K562 (cell line): ENCODE measurements around the gene CDC37. TPM values are rescaled to one million over a fixed set of nuclear protein-coding genes. Genes with fewer than 3 reads are reported as not detected.

ENCODE experiments used
- FUS ChIP-seq: fragments of 200-400 bp; formaldehyde crosslinking; optimal IDR thresholded peaks from 2 replicates; pipeline ENCODE3; 2017; ENCODE audit warnings: low read depth, low read length
- KDM4B ChIP-seq, 2 experiments: fragments of 450-650 bp in 1 of 2; sonication (generic) in 1 of 2; IDR thresholded peaks; 2 replicates each; pipeline ENCODE4 v1.6.1; 2016 to 2017; ENCODE audit warnings: borderline replicate concordance in 2 of 2, antibody characterized with exemption in 1 of 2, low read depth in 1 of 2, mild to moderate bottlenecking in 1 of 2
- NR4A1 ChIP-seq, 2 experiments: fragments of 250-450 bp in 1 of 2; fragments of 450-650 bp in 1 of 2; sonication (Bioruptor Pico) in 1 of 2; IDR thresholded peaks; 2 replicates each; pipeline versions ENCODE4 v1.4.0 to v1.6.1; 2016 to 2020; ENCODE audit warnings: mild to moderate bottlenecking in 2 of 2, missing compliant biosample characterization in 1 of 2, missing genetic modification characterization in 1 of 2, moderate library complexity in 1 of 2
- PRMT5 ChIP-seq: sonication (generic); formaldehyde crosslinking; IDR thresholded peaks from 2 replicates; pipeline ENCODE4 v1.5.0; 2020; ENCODE audit warnings: missing genetic modification reagents
- ZBTB40 ChIP-seq, 2 experiments: fragments of 450-650 bp in 1 of 2; sonication (generic) in 1 of 2; formaldehyde crosslinking in 1 of 2; IDR thresholded peaks; 2 replicates each; pipeline versions ENCODE4 v1.7.1 to v1.9.0; 2016 to 2022; ENCODE audit warnings: inconsistent platforms in 1 of 2, mild to moderate bottlenecking in 1 of 2, missing genetic modification reagents in 1 of 2
- ZNF444 ChIP-seq: fragments of 250-450 bp; sonication (Bioruptor Pico); IDR thresholded peaks from 2 replicates; pipeline ENCODE4 v1.4.0; 2020; ENCODE audit warnings: mild to moderate bottlenecking, moderate library complexity
- ZNF695 ChIP-seq: fragments of 450-650 bp; formaldehyde crosslinking; IDR thresholded peaks from 2 replicates; pipeline ENCODE4 v1.4.0; 2020; ENCODE audit warnings: mild to moderate bottlenecking, moderate library complexity
- polyA plus RNA-seq, 8 experiments: library from polyadenylated mRNA; depleted of rRNA in 4 of 8; stranded (reverse) in 5 of 8; unstranded in 3 of 8; fragments of >200 nt; fragmentation: Nextera tagmentation in 2 of 8; fragmentation: Illumina TruSeq in 1 of 8; extraction: Ambion mirVana in 2 of 8; extraction: Trizol in 1 of 8; gene quantifications; 2 replicates each; pipeline versions ENCODE4 v1.2.1 to v1.2.3, GENCODE V29; 2011 to 2014; ENCODE audit warnings: inconsistent platforms in 1 of 8, missing spikeins in 1 of 8
- total RNA-seq, 7 experiments: library from RNA; depleted of rRNA in 6 of 7; stranded (reverse); fragments of >200 nt in 6 of 7; fragmentation: Illumina TruSeq in 2 of 7; extraction: Trizol in 2 of 7; gene quantifications; 2 replicates each; pipeline versions ENCODE4 v1.2.1 to v1.2.3, GENCODE V29; 2011 to 2021; ENCODE audit warnings: low replicate concordance in 1 of 7
- TF ChIP-seq, protein P1 (sequence below): sonication (generic); formaldehyde crosslinking; IDR thresholded peaks from 2 replicates; pipeline ENCODE4 v1.8.0; 2022; ENCODE audit warnings: mild to moderate bottlenecking, low read depth, missing genetic modification reagents
- TF ChIP-seq, protein P2 (sequence below): fragments of 250-450 bp; sonication (Bioruptor Pico); IDR thresholded peaks from 2 replicates; pipeline ENCODE4 v1.8.0; 2021; ENCODE audit warnings: borderline replicate concordance, mild to moderate bottlenecking, moderate library complexity; ENCODE audit not compliant: poor library complexity, severe bottlenecking
- TF ChIP-seq, protein P3 (sequence below), 2 experiments: fragments of 150-350 bp in 1 of 2; IDR thresholded peaks; 2 replicates each; pipeline ENCODE4 v1.6.1; 2012 to 2016; ENCODE audit warnings: low read depth in 2 of 2, low read length in 2 of 2, mild to moderate bottlenecking in 1 of 2, moderate library complexity in 1 of 2

Gene CDC37
- total and polyA plus RNA-seq, 9 of the 15 experiments (the other 6 are each of a cell fraction or from before 2014, with no cell fraction given), result 6.6 to 538 (median 227) TPM

DNA sequence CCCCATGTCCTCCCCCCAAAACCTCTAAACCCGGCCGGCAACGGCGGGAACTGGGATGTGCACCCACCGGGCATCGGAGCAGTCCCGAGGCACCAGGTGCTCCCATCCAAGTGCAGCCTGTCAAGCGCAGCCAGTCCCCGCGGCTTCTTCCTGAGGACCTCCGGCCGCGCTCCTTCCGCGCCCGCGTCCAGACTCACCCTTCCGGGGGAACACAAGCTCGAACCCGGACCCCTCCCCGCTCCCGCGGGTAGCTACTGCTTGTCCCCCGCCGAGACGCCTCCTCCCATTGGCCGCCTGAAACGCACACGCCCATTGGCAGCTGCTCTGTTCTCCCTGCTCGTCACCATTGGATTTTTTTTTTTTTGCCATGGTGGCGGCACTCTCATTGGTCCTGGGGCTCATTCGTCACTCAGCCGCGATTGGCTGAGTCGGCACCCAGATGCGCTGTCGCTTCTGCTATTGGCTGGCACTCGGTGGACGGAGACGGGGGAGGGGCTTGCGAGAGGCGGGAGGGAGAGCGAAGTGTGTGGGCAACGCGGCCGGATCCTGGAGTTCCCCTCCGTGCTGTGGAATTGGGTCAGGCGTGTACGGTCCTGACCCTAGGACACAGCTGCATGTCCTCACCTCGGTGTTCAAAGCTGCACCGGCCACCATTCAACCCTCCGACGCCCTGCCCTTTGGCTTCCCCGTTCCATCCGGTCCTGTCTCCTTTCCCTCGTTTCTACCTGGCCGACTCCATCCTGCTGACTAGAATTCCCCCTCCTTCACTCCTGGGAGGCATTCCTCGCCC is 22.8 kb downstream of the CDC37 start, which contains the start of gene TYK2 (continued):
- TF ChIP-seq, protein P1, sequence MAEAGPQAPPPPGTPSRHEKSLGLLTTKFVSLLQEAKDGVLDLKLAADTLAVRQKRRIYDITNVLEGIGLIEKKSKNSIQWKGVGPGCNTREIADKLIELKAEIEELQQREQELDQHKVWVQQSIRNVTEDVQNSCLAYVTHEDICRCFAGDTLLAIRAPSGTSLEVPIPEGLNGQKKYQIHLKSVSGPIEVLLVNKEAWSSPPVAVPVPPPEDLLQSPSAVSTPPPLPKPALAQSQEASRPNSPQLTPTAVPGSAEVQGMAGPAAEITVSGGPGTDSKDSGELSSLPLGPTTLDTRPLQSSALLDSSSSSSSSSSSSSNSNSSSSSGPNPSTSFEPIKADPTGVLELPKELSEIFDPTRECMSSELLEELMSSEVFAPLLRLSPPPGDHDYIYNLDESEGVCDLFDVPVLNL (CRISPR knock-in tag), result no peak
- no peak for TF ChIP-seq KDM4B (IDR thresholded peaks at IDR 0.05; ENCODE audit: borderline replicate concordance in 2 of 2, low read depth in 1 of 2)
- TF ChIP-seq FUS, result no peak
- TF ChIP-seq, protein P2, sequence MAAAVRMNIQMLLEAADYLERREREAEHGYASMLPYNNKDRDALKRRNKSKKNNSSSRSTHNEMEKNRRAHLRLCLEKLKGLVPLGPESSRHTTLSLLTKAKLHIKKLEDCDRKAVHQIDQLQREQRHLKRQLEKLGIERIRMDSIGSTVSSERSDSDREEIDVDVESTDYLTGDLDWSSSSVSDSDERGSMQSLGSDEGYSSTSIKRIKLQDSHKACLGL (CRISPR knock-in tag), result no peak
- TF ChIP-seq ZNF695 (CRISPR knock-in tag), result no peak
- TF ChIP-seq PRMT5 (CRISPR knock-in tag), result no peak
- no peak for TF ChIP-seq NR4A1 (CRISPR knock-in tag; IDR thresholded peaks at IDR 0.05)
- TF ChIP-seq NR4A1 (tag; IDR thresholded peaks at IDR 0.05), result no peak
- TF ChIP-seq, protein P3, sequence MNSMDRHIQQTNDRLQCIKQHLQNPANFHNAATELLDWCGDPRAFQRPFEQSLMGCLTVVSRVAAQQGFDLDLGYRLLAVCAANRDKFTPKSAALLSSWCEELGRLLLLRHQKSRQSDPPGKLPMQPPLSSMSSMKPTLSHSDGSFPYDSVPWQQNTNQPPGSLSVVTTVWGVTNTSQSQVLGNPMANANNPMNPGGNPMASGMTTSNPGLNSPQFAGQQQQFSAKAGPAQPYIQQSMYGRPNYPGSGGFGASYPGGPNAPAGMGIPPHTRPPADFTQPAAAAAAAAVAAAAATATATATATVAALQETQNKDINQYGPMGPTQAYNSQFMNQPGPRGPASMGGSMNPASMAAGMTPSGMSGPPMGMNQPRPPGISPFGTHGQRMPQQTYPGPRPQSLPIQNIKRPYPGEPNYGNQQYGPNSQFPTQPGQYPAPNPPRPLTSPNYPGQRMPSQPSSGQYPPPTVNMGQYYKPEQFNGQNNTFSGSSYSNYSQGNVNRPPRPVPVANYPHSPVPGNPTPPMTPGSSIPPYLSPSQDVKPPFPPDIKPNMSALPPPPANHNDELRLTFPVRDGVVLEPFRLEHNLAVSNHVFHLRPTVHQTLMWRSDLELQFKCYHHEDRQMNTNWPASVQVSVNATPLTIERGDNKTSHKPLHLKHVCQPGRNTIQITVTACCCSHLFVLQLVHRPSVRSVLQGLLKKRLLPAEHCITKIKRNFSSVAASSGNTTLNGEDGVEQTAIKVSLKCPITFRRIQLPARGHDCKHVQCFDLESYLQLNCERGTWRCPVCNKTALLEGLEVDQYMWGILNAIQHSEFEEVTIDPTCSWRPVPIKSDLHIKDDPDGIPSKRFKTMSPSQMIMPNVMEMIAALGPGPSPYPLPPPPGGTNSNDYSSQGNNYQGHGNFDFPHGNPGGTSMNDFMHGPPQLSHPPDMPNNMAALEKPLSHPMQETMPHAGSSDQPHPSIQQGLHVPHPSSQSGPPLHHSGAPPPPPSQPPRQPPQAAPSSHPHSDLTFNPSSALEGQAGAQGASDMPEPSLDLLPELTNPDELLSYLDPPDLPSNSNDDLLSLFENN (IDR thresholded peaks at IDR 0.05; ENCODE audit: low read depth in 2 of 2, low read length in 2 of 2), result 0 out of 4 replicates have a peak, but pooled peaks of 1 of the 2 experiments have one; percentile 41
- TF ChIP-seq ZBTB40 (IDR thresholded peaks at IDR 0.05), result peak; percentile 71
- no peak for TF ChIP-seq ZBTB40 (CRISPR knock-in tag; IDR thresholded peaks at IDR 0.05)
- no peak for TF ChIP-seq ZNF444 (CRISPR knock-in tag)
